GM18870 (cell line): ENCODE data around the gene CNPY1.

Source experiments
- ATAC-seq: cut with Tn5 transposase; IDR thresholded peaks from one replicate; pipeline ENCODE4 v1.9.1; 2021; ENCODE audit warnings: moderate library complexity; ENCODE audit not compliant: unreplicated experiment

CNPY1 gene

GRCh38 chr7:155490697-155491628 lies 55.4 kb downstream of the CNPY1 start:
- ATAC-seq = peak; percentile 85

- peak; percentile 28 for ATAC-seq
Observed at GRCh38 chr7:155489862-155490696, 56.3 kb downstream of the CNPY1 start.

GRCh38 chr7:155489158-155489840 lies 57.1 kb downstream of the CNPY1 start:
- no peak for ATAC-seq

GRCh38 chr7:155488483-155489127 lies 57.8 kb downstream of the CNPY1 start:
- ATAC-seq = no peak

- ATAC-seq = no peak
Observed at GRCh38 chr7:155487509-155488482, 58.6 kb downstream of the CNPY1 start.

- ATAC-seq = no peak
Observed at GRCh38 chr7:155486783-155487508, 59.4 kb downstream of the CNPY1 start.

- ATAC-seq = no peak
Observed at GRCh38 chr7:155484483-155485399, 61.6 kb downstream of the CNPY1 start.

GRCh38 chr7:155483868-155484325 lies 62.5 kb downstream of the CNPY1 start:
- ATAC-seq = no peak

GRCh38 chr7:155483245-155483644 lies 63.1 kb downstream of the CNPY1 start:
- ATAC-seq = no peak

- ATAC-seq = no peak
Observed at GRCh38 chr7:155482511-155483183, 63.7 kb downstream of the CNPY1 start.

GRCh38 chr7:155481764-155482163 lies 64.6 kb downstream of the CNPY1 start:
- ATAC-seq = no peak

GRCh38 chr7:155477476-155477875 lies 68.9 kb downstream of the CNPY1 start:
- peak; percentile 99 for ATAC-seq

- ATAC-seq = no peak
Observed at GRCh38 chr7:155471718-155472117, 74.6 kb downstream of the CNPY1 start.

- no peak for ATAC-seq
Observed at GRCh38 chr7:155470686-155471638, 75.4 kb downstream of the CNPY1 start.

GRCh38 chr7:155470186-155470487 lies 76.2 kb downstream of the CNPY1 start:
- no peak for ATAC-seq
